ENCODE results near the gene TANGO6.

GRCh38 chr16:69107316-69107962 lies 264.1 kb downstream of the TANGO6 start:
- no peak for TF ChIP-seq POLR2A (IDR thresholded peaks at IDR 0.05; ENCODE audit: low read length)
- no peak for TF ChIP-seq GATA1 (IDR thresholded peaks at IDR 0.05; ENCODE audit: low read depth, low read length)
